ENCODE results near the gene WNT11. TPM values are rescaled to one million over a fixed set of nuclear protein-coding genes. Genes with fewer than 3 reads are reported as not detected.

The WNT11 gene
- total and polyA plus RNA-seq, 2 of the 13 experiments (the other 11 are each of a cell fraction or from before 2014, with no cell fraction given), result 0.34 to 0.66 TPM

DNA sequence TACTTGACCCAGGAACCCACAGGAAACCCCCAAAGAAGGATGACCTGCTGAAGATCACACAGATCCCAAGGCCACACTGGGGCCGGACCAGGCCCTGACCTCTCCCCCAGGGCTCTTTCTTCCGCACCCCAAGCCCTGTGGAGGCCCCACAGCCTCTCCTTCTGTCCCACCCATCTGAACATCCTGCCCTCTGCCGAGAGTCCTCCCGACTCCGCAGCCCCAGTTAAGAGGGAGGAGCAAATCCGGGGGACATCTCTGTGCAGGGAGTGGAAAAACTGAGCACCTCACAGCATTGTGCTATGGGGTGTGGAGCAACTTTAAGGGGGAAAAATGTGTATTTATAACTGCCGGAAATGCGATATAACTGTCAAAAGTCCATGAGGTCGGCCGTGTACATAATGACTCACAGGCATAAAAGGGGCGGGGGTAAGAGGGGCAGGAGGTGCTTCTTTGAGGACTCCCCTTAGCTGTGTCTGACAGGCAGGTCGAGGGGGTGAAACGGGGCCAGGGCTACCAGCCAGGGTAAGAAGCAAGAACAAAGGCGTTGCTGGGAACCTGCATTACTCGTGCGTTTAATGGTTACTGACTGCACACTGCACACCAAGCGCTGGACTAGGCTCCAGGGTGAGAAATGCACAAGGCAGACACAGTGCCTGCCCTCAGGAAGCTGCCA lies 57.2 kb downstream of the WNT11 start (continued):
- TF ChIP-seq KMT2B (CRISPR knock-in tag; IDR thresholded peaks at IDR 0.05) (no peak), JUN (CRISPR knock-in tag; IDR thresholded peaks at IDR 0.05) (peak; percentile 60; the same call in 1 of the 2 replicates), SPEN (CRISPR knock-in tag; IDR thresholded peaks at IDR 0.05; ENCODE audit: low read depth) (no peak), ZFP36L2 (CRISPR knock-in tag; IDR thresholded peaks at IDR 0.05) (no peak), TSC22D2 (CRISPR knock-in tag; IDR thresholded peaks at IDR 0.05; ENCODE audit: borderline replicate concordance) (no peak), GTF3A (CRISPR knock-in tag; conservative IDR thresholded peaks at IDR 0.05) (no peak), ZNF24 (IDR thresholded peaks at IDR 0.05) (no peak), ZNF7 (CRISPR knock-in tag; IDR thresholded peaks at IDR 0.05) (no peak), ZBTB8A (CRISPR knock-in tag; IDR thresholded peaks at IDR 0.05; ENCODE audit: borderline replicate concordance, low read depth) (no peak), ZNF235 (CRISPR knock-in tag; IDR thresholded peaks at IDR 0.05; ENCODE audit: borderline replicate concordance) (no peak), ZNF776 (CRISPR knock-in tag; IDR thresholded peaks at IDR 0.05) (no peak), DNMT1 (CRISPR knock-in tag; IDR thresholded peaks at IDR 0.05) (no peak)
- TF ChIP-seq, protein P1, sequence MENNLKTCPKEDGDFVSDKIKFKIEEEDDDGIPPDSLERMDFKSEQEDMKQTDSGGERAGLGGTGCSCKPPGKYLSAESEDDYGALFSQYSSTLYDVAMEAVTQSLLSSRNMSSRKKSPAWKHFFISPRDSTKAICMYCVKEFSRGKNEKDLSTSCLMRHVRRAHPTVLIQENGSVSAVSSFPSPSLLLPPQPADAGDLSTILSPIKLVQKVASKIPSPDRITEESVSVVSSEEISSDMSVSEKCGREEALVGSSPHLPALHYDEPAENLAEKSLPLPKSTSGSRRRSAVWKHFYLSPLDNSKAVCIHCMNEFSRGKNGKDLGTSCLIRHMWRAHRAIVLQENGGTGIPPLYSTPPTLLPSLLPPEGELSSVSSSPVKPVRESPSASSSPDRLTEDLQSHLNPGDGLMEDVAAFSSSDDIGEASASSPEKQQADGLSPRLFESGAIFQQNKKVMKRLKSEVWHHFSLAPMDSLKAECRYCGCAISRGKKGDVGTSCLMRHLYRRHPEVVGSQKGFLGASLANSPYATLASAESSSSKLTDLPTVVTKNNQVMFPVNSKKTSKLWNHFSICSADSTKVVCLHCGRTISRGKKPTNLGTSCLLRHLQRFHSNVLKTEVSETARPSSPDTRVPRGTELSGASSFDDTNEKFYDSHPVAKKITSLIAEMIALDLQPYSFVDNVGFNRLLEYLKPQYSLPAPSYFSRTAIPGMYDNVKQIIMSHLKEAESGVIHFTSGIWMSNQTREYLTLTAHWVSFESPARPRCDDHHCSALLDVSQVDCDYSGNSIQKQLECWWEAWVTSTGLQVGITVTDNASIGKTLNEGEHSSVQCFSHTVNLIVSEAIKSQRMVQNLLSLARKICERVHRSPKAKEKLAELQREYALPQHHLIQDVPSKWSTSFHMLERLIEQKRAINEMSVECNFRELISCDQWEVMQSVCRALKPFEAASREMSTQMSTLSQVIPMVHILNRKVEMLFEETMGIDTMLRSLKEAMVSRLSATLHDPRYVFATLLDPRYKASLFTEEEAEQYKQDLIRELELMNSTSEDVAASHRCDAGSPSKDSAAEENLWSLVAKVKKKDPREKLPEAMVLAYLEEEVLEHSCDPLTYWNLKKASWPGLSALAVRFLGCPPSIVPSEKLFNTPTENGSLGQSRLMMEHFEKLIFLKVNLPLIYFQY (CRISPR knock-in tag; IDR thresholded peaks at IDR 0.05; ENCODE audit: borderline replicate concordance), result no peak
- TF ChIP-seq, protein P2, sequence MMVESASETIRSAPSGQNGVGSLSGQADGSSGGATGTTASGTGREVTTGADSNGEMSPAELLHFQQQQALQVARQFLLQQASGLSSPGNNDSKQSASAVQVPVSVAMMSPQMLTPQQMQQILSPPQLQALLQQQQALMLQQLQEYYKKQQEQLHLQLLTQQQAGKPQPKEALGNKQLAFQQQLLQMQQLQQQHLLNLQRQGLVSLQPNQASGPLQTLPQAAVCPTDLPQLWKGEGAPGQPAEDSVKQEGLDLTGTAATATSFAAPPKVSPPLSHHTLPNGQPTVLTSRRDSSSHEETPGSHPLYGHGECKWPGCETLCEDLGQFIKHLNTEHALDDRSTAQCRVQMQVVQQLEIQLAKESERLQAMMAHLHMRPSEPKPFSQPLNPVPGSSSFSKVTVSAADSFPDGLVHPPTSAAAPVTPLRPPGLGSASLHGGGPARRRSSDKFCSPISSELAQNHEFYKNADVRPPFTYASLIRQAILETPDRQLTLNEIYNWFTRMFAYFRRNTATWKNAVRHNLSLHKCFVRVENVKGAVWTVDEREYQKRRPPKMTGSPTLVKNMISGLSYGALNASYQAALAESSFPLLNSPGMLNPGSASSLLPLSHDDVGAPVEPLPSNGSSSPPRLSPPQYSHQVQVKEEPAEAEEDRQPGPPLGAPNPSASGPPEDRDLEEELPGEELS (CRISPR knock-in tag; IDR thresholded peaks at IDR 0.05), result peak; percentile 42; the same call in 1 of the 2 replicates
- TF ChIP-seq, protein P3, sequence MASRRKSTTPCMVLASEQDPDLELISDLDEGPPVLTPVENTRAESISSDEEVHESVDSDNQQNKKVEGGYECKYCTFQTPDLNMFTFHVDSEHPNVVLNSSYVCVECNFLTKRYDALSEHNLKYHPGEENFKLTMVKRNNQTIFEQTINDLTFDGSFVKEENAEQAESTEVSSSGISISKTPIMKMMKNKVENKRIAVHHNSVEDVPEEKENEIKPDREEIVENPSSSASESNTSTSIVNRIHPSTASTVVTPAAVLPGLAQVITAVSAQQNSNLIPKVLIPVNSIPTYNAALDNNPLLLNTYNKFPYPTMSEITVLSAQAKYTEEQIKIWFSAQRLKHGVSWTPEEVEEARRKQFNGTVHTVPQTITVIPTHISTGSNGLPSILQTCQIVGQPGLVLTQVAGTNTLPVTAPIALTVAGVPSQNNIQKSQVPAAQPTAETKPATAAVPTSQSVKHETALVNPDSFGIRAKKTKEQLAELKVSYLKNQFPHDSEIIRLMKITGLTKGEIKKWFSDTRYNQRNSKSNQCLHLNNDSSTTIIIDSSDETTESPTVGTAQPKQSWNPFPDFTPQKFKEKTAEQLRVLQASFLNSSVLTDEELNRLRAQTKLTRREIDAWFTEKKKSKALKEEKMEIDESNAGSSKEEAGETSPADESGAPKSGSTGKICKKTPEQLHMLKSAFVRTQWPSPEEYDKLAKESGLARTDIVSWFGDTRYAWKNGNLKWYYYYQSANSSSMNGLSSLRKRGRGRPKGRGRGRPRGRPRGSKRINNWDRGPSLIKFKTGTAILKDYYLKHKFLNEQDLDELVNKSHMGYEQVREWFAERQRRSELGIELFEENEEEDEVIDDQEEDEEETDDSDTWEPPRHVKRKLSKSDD (CRISPR knock-in tag; IDR thresholded peaks at IDR 0.05; ENCODE audit: low read depth), result no peak
- TF ChIP-seq, protein P4, sequence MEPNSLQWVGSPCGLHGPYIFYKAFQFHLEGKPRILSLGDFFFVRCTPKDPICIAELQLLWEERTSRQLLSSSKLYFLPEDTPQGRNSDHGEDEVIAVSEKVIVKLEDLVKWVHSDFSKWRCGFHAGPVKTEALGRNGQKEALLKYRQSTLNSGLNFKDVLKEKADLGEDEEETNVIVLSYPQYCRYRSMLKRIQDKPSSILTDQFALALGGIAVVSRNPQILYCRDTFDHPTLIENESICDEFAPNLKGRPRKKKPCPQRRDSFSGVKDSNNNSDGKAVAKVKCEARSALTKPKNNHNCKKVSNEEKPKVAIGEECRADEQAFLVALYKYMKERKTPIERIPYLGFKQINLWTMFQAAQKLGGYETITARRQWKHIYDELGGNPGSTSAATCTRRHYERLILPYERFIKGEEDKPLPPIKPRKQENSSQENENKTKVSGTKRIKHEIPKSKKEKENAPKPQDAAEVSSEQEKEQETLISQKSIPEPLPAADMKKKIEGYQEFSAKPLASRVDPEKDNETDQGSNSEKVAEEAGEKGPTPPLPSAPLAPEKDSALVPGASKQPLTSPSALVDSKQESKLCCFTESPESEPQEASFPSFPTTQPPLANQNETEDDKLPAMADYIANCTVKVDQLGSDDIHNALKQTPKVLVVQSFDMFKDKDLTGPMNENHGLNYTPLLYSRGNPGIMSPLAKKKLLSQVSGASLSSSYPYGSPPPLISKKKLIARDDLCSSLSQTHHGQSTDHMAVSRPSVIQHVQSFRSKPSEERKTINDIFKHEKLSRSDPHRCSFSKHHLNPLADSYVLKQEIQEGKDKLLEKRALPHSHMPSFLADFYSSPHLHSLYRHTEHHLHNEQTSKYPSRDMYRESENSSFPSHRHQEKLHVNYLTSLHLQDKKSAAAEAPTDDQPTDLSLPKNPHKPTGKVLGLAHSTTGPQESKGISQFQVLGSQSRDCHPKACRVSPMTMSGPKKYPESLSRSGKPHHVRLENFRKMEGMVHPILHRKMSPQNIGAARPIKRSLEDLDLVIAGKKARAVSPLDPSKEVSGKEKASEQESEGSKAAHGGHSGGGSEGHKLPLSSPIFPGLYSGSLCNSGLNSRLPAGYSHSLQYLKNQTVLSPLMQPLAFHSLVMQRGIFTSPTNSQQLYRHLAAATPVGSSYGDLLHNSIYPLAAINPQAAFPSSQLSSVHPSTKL (CRISPR knock-in tag; IDR thresholded peaks at IDR 0.05), result peak; percentile 53
